ENCODE results near the gene PHKG1.

- TF ChIP-seq CTCF (IDR thresholded peaks at IDR 0.05 in 2 of 3, conservative IDR thresholded peaks at IDR 0.05 in 1 of 3; ENCODE audit: borderline replicate concordance in 1 of 3, insufficient read depth in 1 of 3, low read depth in 2 of 3, low read length in 2 of 3), result no peak
- no peak for TF ChIP-seq POLR2A (IDR thresholded peaks at IDR 0.05; ENCODE audit: borderline replicate concordance, extremely low read depth, insufficient read depth, insufficient read length)
Measured at GRCh38 chr7:56125831-56126230, 33.1 kb upstream of the PHKG1 start.

All from HCT116 (cell line).